ENCODE results near the gene C14orf93.

GRCh38 chr14:23035303-23036144, 25.6 kb upstream of the C14orf93 start:
- TF ChIP-seq EZH2phosphoT487 (IDR thresholded peaks at IDR 0.05; ENCODE audit: borderline replicate concordance) = no peak
- no peak for TF ChIP-seq CTCF (conservative IDR thresholded peaks at IDR 0.05; ENCODE audit: low read length)
